A673 (cell line): Measurements from ENCODE around the gene MARK2.

Experiments used
- EZH2 ChIP-seq: fragments of 200-600 bp; sonication (generic); IDR thresholded peaks from 2 replicates; pipeline ENCODE4 v1.6.1; 2017; ENCODE audit warnings: borderline replicate concordance, low read depth, mild to moderate bottlenecking, mixed read lengths, antibody characterized with exemption, low read length; ENCODE audit not compliant: poor library complexity, severe bottlenecking
- TF ChIP-seq, protein P1 (sequence below): fragments of 300-800, 200-600 bp; sonication (generic); conservative IDR thresholded peaks from 2 replicates; pipeline ENCODE4 v1.5.1; 2017; ENCODE audit warnings: low read depth, mild to moderate bottlenecking, antibody characterized with exemption, low read length, moderate library complexity, mixed read lengths

DNA sequence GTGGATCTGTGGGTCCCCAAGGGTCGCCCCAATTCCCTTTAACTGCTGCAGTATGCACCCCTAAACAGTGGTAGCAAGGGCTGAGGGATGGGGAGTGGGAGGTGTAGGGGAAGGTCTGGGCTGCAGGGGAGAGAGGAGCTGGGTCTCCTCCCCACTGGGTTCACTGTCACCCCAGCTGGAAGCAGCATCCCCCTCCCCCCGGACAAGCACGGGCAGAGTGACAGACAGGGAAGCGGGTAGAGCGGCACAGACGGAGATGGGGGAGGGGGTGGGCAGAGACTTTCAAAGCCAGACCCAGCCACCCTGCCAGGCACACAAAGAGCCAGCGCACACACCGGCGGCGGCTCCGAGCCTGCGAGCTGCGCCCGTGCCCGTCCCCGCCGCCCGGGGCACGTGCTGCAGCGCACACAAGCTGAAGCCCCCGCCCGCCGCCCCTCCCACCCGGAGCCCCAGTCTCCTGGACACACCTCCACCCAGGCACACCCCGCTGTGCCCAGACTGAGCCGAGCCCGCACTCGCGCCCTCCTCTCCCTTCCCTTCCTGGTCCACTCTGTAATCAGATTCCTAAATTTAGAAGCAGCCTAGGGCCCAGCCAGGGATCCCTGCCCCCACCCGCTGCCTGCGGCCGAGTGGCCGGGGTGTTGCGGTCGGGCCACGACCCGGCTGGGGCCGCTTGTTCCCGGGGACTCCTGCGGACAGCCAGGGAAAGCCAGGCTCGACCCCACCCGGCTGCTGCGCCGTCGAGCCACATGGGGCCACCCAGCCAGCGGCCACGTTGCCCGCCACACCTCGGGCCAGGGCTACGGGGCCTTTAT lies 79.0 kb downstream of the MARK2 start:
- TF ChIP-seq, protein P1, sequence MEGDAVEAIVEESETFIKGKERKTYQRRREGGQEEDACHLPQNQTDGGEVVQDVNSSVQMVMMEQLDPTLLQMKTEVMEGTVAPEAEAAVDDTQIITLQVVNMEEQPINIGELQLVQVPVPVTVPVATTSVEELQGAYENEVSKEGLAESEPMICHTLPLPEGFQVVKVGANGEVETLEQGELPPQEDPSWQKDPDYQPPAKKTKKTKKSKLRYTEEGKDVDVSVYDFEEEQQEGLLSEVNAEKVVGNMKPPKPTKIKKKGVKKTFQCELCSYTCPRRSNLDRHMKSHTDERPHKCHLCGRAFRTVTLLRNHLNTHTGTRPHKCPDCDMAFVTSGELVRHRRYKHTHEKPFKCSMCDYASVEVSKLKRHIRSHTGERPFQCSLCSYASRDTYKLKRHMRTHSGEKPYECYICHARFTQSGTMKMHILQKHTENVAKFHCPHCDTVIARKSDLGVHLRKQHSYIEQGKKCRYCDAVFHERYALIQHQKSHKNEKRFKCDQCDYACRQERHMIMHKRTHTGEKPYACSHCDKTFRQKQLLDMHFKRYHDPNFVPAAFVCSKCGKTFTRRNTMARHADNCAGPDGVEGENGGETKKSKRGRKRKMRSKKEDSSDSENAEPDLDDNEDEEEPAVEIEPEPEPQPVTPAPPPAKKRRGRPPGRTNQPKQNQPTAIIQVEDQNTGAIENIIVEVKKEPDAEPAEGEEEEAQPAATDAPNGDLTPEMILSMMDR: no peak
- no peak for TF ChIP-seq EZH2
